A549 (cell line): ENCODE data around the gene CADM2. TPM values are rescaled to one million over a fixed set of nuclear protein-coding genes. Genes with fewer than 3 reads are reported as not detected.

ENCODE experiments used
- ATAC-seq, 2 experiments: fragments of 200-7000 bp in 1 of 2; fragments of >200 bp in 1 of 2; cut with Nextera tagmentation in 1 of 2; cut with Tn5 transposase in 1 of 2; 3 replicates each; pipeline versions ENCODE4 v1.8.0 to v1.9.1; 2018 to 2020; ENCODE audit warnings: mild to moderate bottlenecking in 1 of 2, moderate library complexity in 1 of 2
- CTCF ChIA-PET: fragments of 300-600 bp; sonication (Branson Sonifier 250); formaldehyde crosslinking; extraction: SDS; loops from one replicate; lab custom pipeline; 2021; ENCODE audit warnings: antibody characterized with exemption, inconsistent platforms; lab: Yijun Ruan, JAX
- POLR2A ChIA-PET: fragments of 350-600 bp; formaldehyde crosslinking; extraction: SDS; loops from one replicate; lab custom pipeline; 2021; ENCODE audit warnings: antibody characterized with exemption, inconsistent platforms; lab: Yijun Ruan, JAX
- DNase-seq, 2 experiments: peaks; one replicate each; pipeline versions ENCODE4 v3.0.0 to v3.0.0-alpha.2; 2011 to 2016; ENCODE audit warnings: low read depth in 1 of 2, low spot score in 1 of 2
- FAIRE-seq: peaks from 2 replicates; lab custom pipeline; 2011; peaks lifted over from hg19 to GRCh38; lab: Jason Lieb, UNC
- H3K27ac ChIP-seq, 2 experiments: fragments of >200 bp; sonication (Bioruptor Twin); formaldehyde crosslinking; 3 replicates each; pipeline ENCODE4 v1.5.1; 2016 to 2017
- H3K4me1 ChIP-seq: fragments of >200 bp; sonication (Bioruptor Twin); formaldehyde crosslinking; 3 replicates; pipeline ENCODE4 v1.6.1; 2016
- H3K4me2 ChIP-seq: fragments of >200 bp; sonication (Bioruptor Twin); formaldehyde crosslinking; 3 replicates; pipeline ENCODE4 v1.6.1; 2016
- H3K4me3 ChIP-seq: fragments of >200 bp; sonication (Bioruptor Twin); formaldehyde crosslinking; 3 replicates; pipeline ENCODE4 v1.5.1; 2016
- H3K9me3 ChIP-seq: fragments of >200 bp; sonication (Bioruptor Twin); formaldehyde crosslinking; 3 replicates; pipeline ENCODE4 v1.6.1; 2016
- BHLHE40 ChIP-seq: IDR thresholded peaks from 2 replicates; pipeline ENCODE4 v1.6.1; 2012; ENCODE audit warnings: low read depth, low read length, inconsistent platforms
- CBX2 ChIP-seq: fragments of 200-600 bp; sonication (generic); IDR thresholded peaks from 2 replicates; pipeline ENCODE4 v1.6.1; 2016; ENCODE audit warnings: low read depth, mild to moderate bottlenecking, borderline replicate concordance
- CHD2 ChIP-seq: fragments of 150-350 bp; IDR thresholded peaks from 2 replicates; pipeline ENCODE4 v1.6.1; 2014; ENCODE audit warnings: low read length; ENCODE audit not compliant: partially characterized antibody
- EHF ChIP-seq: fragments of 250-450 bp; sonication (Bioruptor Pico); IDR thresholded peaks from 2 replicates; pipeline ENCODE4 v1.5.0; 2020; ENCODE audit warnings: mild to moderate bottlenecking
- FOSB ChIP-seq: fragments of 250-450 bp; sonication (Bioruptor Pico); IDR thresholded peaks from 2 replicates; pipeline ENCODE4 v1.5.0; 2020; ENCODE audit warnings: mild to moderate bottlenecking, moderate library complexity
- FOXS1 ChIP-seq: fragments of 250-450 bp; sonication (Bioruptor Pico); IDR thresholded peaks from 2 replicates; pipeline ENCODE4 v1.5.0; 2020; ENCODE audit warnings: mild to moderate bottlenecking, moderate library complexity
- HOXA7 ChIP-seq: fragments of 250-450 bp; sonication (Bioruptor Pico); IDR thresholded peaks from 2 replicates; pipeline ENCODE4 v1.5.0; 2020; ENCODE audit warnings: mild to moderate bottlenecking, moderate library complexity
- HOXB13 ChIP-seq: fragments of 250-450 bp; sonication (Bioruptor Pico); IDR thresholded peaks from 2 replicates; pipeline ENCODE4 v1.5.0; 2020; ENCODE audit warnings: low read depth, mild to moderate bottlenecking, moderate library complexity
- HOXB5 ChIP-seq: fragments of 250-450 bp; sonication (Bioruptor Pico); IDR thresholded peaks from 2 replicates; pipeline ENCODE4 v1.5.0; 2020; ENCODE audit warnings: mild to moderate bottlenecking, moderate library complexity
- JUN ChIP-seq, 2 experiments: fragments of >200 bp; sonication (Bioruptor Twin); formaldehyde crosslinking; IDR thresholded peaks; 2 replicates in 1 of 2; 3 replicates in 1 of 2; pipeline ENCODE4 v1.6.1; 2016 to 2017
- KDM5A ChIP-seq: fragments of 200-600 bp; sonication (generic); IDR thresholded peaks from 2 replicates; pipeline ENCODE4 v1.6.1; 2016; ENCODE audit warnings: antibody characterized with exemption, mild to moderate bottlenecking
- MAFK ChIP-seq: fragments of 450-650 bp; IDR thresholded peaks from 2 replicates; pipeline ENCODE4 v1.6.1; 2014; ENCODE audit not compliant: partially characterized antibody
- MAZ ChIP-seq: fragments of 150-350 bp; IDR thresholded peaks from 2 replicates; pipeline ENCODE4 v1.6.1; 2014; ENCODE audit warnings: antibody characterized with exemption, low read depth, low read length, borderline replicate concordance
- MYC ChIP-seq: IDR thresholded peaks from 2 replicates; pipeline ENCODE4 v1.6.1; 2012; ENCODE audit warnings: mild to moderate bottlenecking, inconsistent platforms, low read length, improper control_type of control experiment, borderline replicate concordance
- NFE2L2 ChIP-seq: fragments of 150-350 bp; conservative IDR thresholded peaks from 2 replicates; pipeline ENCODE4 v1.6.1; 2014; ENCODE audit warnings: low read length
- NPAS2 ChIP-seq: fragments of 250-450 bp; sonication (Bioruptor Pico); IDR thresholded peaks from 2 replicates; pipeline ENCODE4 v1.8.0; 2022; ENCODE audit warnings: mild to moderate bottlenecking, moderate library complexity, borderline replicate concordance
- POLR2A ChIP-seq: IDR thresholded peaks from 2 replicates; pipeline ENCODE4 v1.6.1; 2012; ENCODE audit warnings: mild to moderate bottlenecking, low read length
- POLR2AphosphoS2 ChIP-seq: conservative IDR thresholded peaks from 2 replicates; pipeline ENCODE4 v1.6.1; 2012; ENCODE audit warnings: low read length, improper control_type of control experiment, inconsistent platforms
- RARB ChIP-seq: fragments of 250-450 bp; sonication (Bioruptor Pico); IDR thresholded peaks from 2 replicates; pipeline ENCODE4 v1.8.0; 2021; ENCODE audit warnings: mild to moderate bottlenecking, moderate library complexity
- RCOR1 ChIP-seq: fragments of 150-350 bp; IDR thresholded peaks from 2 replicates; pipeline ENCODE4 v1.6.1; 2014; ENCODE audit warnings: antibody characterized with exemption, low read length, low read depth
- REST ChIP-seq: fragments of 200-600 bp; sonication (generic); IDR thresholded peaks from 2 replicates; pipeline ENCODE4 v1.6.1; 2016; ENCODE audit warnings: antibody characterized with exemption, mild to moderate bottlenecking, moderate library complexity
- RNF2 ChIP-seq: fragments of 200-600 bp; sonication (generic); IDR thresholded peaks from 2 replicates; pipeline ENCODE4 v1.6.1; 2016; ENCODE audit warnings: low read depth, mild to moderate bottlenecking, antibody characterized with exemption, moderate library complexity, borderline replicate concordance
- SREBF2 ChIP-seq: fragments of 450-650 bp; IDR thresholded peaks from 2 replicates; pipeline ENCODE4 v1.6.1; 2014; ENCODE audit warnings: mild to moderate bottlenecking, moderate library complexity
- ZNF302 ChIP-seq: fragments of 250-450 bp; sonication (Bioruptor Pico); IDR thresholded peaks from 2 replicates; pipeline ENCODE4 v1.9.0; 2021; ENCODE audit warnings: inconsistent platforms, mild to moderate bottlenecking, moderate library complexity
- ZSCAN20 ChIP-seq: fragments of 250-450 bp; sonication (Bioruptor Pico); IDR thresholded peaks from 2 replicates; pipeline ENCODE4 v1.8.0; 2022; ENCODE audit warnings: mild to moderate bottlenecking, moderate library complexity
- WGBS: methylation state at CpG from one replicate; pipeline ENCODE4 v1.1.6; 2017; ENCODE audit errors: missing lambda C conversion rate; 5-methylcytosine and 5-hydroxymethylcytosine counted together
- polyA plus RNA-seq, 4 experiments: library from polyadenylated mRNA; depleted of rRNA in 3 of 4; stranded (reverse); fragments of >200 nt; fragmentation: RNase III in 1 of 4; extraction: RNeasy Plus Mini Kit Qiagen cat#74134 plus additional on column Dnase treatment in 1 of 4; gene quantifications; 2 replicates in 3 of 4; 3 replicates in 1 of 4; pipeline ENCODE4 v1.2.3, GENCODE V29; 2011 to 2017
- TF ChIP-seq, protein P1 (sequence below): fragments of 250-450 bp; sonication (Bioruptor Pico); IDR thresholded peaks from 2 replicates; pipeline ENCODE4 v1.5.0; 2020; ENCODE audit warnings: low read depth, mild to moderate bottlenecking, moderate library complexity
- TF ChIP-seq, protein P2 (sequence below): fragments of >200 bp; sonication (Bioruptor Twin); formaldehyde crosslinking; IDR thresholded peaks from 3 replicates; pipeline ENCODE4 v1.5.1; 2016
- TF ChIP-seq, protein P3 (sequence below): IDR thresholded peaks from 2 replicates; pipeline ENCODE4 v1.6.1; 2012
- TF ChIP-seq, protein P4 (sequence below): IDR thresholded peaks from 2 replicates; pipeline ENCODE4 v1.6.1; 2012; ENCODE audit warnings: low read depth, borderline replicate concordance
- TF ChIP-seq, protein P5 (sequence below): fragments of 150-350 bp; IDR thresholded peaks from 2 replicates; pipeline ENCODE4 v1.6.1; 2014; ENCODE audit warnings: low read depth, mild to moderate bottlenecking, low read length

The CADM2 gene
- polyA plus RNA-seq, 2 of the 4 experiments (the other 2 are of a cell fraction) = 0.05 to 0.71 TPM

DNA sequence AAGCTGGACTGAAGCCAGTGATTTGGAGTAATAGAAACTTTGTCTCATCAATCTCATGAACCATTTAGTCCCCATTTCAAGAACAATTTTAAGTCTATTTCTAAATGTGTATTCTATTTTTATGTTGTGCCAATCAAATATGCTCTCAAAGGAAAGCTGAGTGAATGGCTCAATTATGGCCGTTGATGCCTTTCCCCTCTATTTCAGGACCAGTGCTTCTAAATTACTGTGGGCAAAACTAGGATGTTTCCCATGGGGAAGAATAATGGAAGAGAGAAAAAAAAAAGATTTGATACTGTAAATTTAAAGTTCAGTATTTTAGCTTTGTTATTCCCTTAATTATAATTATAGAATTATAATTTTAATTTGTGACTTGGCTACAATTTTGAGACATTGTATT lies 110.1 kb downstream of the CADM2 start:
- no peaks in the 10 kb centered on the region for H3K4me1 ChIP-seq
- no peak overlapping the region for H3K27ac ChIP-seq
- TF ChIP-seq CHD2 (no peak), KDM5A (no peak), FOSB (CRISPR knock-in tag) (no peak), JUN (IDR thresholded peaks at IDR 0.05) (no peak), REST (no peak), MYC (no peak), MAFK (no peak), HOXB13 (CRISPR knock-in tag) (no peak), MAZ (no peak), RARB (CRISPR knock-in tag) (no peak), POLR2A (no peak), NFE2L2 (no peak), RNF2 (no peak)
- TF ChIP-seq, protein P1, sequence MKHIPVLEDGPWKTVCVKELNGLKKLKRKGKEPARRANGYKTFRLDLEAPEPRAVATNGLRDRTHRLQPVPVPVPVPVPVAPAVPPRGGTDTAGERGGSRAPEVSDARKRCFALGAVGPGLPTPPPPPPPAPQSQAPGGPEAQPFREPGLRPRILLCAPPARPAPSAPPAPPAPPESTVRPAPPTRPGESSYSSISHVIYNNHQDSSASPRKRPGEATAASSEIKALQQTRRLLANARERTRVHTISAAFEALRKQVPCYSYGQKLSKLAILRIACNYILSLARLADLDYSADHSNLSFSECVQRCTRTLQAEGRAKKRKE (CRISPR knock-in tag) = no peak
- TF ChIP-seq, protein P2, sequence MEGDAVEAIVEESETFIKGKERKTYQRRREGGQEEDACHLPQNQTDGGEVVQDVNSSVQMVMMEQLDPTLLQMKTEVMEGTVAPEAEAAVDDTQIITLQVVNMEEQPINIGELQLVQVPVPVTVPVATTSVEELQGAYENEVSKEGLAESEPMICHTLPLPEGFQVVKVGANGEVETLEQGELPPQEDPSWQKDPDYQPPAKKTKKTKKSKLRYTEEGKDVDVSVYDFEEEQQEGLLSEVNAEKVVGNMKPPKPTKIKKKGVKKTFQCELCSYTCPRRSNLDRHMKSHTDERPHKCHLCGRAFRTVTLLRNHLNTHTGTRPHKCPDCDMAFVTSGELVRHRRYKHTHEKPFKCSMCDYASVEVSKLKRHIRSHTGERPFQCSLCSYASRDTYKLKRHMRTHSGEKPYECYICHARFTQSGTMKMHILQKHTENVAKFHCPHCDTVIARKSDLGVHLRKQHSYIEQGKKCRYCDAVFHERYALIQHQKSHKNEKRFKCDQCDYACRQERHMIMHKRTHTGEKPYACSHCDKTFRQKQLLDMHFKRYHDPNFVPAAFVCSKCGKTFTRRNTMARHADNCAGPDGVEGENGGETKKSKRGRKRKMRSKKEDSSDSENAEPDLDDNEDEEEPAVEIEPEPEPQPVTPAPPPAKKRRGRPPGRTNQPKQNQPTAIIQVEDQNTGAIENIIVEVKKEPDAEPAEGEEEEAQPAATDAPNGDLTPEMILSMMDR = no peak
- TF ChIP-seq, protein P3, sequence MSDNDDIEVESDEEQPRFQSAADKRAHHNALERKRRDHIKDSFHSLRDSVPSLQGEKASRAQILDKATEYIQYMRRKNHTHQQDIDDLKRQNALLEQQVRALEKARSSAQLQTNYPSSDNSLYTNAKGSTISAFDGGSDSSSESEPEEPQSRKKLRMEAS = no peak
- TF ChIP-seq, all 56 proteins: peak for 0
- Histone ChIP-seq H3K9me3 (no peaks in the 10 kb centered on the region), H3K4me2 (no peak overlapping the region), H3K4me3 (no peak overlapping the region)
- POLR2A ChIA-PET = no interaction called here
- WGBS = 12% methylated on average over 1 of the region's 1 CpG
- CTCF ChIA-PET = no interaction called here
- DNase-seq (no peak), FAIRE-seq (no peak), ATAC-seq (no peak)

- FAIRE-seq (no peak), ATAC-seq (no peak), DNase-seq (no peak)
- Histone ChIP-seq H3K27ac (no peak overlapping the region), H3K4me2 (no peak overlapping the region), H3K4me3 (no peak overlapping the region), H3K9me3 (no peaks in the 10 kb centered on the region), H3K4me1 (no peaks in the 10 kb centered on the region)
- TF ChIP-seq FOXS1 (CRISPR knock-in tag) = no peak
- no peak for TF ChIP-seq MAFK
- TF ChIP-seq HOXB5 (CRISPR knock-in tag) = no peak
- TF ChIP-seq RCOR1 = no peak
- TF ChIP-seq CBX2 = no peak
- no peak for TF ChIP-seq HOXA7 (CRISPR knock-in tag)
- TF ChIP-seq ZNF302 = no peak
- TF ChIP-seq BHLHE40 = no peak
- TF ChIP-seq, protein P4, sequence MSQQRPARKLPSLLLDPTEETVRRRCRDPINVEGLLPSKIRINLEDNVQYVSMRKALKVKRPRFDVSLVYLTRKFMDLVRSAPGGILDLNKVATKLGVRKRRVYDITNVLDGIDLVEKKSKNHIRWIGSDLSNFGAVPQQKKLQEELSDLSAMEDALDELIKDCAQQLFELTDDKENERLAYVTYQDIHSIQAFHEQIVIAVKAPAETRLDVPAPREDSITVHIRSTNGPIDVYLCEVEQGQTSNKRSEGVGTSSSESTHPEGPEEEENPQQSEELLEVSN = no peak
- TF ChIP-seq MAZ = no peak
- TF ChIP-seq CHD2 = no peak
- TF ChIP-seq POLR2AphosphoS2 = no peak
- no peak for TF ChIP-seq NPAS2 (CRISPR knock-in tag)
- TF ChIP-seq SREBF2 = no peak
- no peak for TF ChIP-seq EHF (CRISPR knock-in tag)
- no peak for TF ChIP-seq ZSCAN20 (CRISPR knock-in tag)
- TF ChIP-seq, protein P5, sequence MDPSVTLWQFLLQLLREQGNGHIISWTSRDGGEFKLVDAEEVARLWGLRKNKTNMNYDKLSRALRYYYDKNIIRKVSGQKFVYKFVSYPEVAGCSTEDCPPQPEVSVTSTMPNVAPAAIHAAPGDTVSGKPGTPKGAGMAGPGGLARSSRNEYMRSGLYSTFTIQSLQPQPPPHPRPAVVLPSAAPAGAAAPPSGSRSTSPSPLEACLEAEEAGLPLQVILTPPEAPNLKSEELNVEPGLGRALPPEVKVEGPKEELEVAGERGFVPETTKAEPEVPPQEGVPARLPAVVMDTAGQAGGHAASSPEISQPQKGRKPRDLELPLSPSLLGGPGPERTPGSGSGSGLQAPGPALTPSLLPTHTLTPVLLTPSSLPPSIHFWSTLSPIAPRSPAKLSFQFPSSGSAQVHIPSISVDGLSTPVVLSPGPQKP = no peak
- TF ChIP-seq JUN (IDR thresholded peaks at IDR 0.05) = no peak
- ChIA-PET CTCF (no interaction called here), POLR2A (no interaction called here)
- 21% methylated on average over 5 of the region's 5 CpGs for WGBS
Observed at GRCh38 chr3:85074003-85074402, 115.2 kb downstream of the CADM2 start.
